ENCODE data around the gene TNFAIP8L1. TPM values are rescaled to one million over a fixed set of nuclear protein-coding genes. Genes with fewer than 3 reads are reported as not detected.

Gene TNFAIP8L1
- total RNA-seq, 1 donor from 2014 or later = 4.2 TPM

GRCh38 chr19:4613254-4613751 is 26.0 kb upstream of the TNFAIP8L1 start:
- H3K9me3 Mint-ChIP-seq (ENCODE audit: low read depth) = peaks cover 3% of the 10 kb centered on the region
- no peak for DNase-seq (ENCODE audit: low spot score)
- H3K4me1 Mint-ChIP-seq (ENCODE audit: low read depth) = peaks cover 11% of the 10 kb centered on the region
- H3K27me3 Mint-ChIP-seq (ENCODE audit: low read depth) = peaks cover 21% of the 10 kb centered on the region
- no peaks in the 10 kb centered on the region for H3K36me3 Mint-ChIP-seq (ENCODE audit: low read depth)
- H3K27ac Mint-ChIP-seq (ENCODE audit: unreplicated experiment) = no peak overlapping the region
- TF ChIP-seq CTCF (IDR thresholded peaks at IDR 0.05) = no peak
- H3K4me3 Mint-ChIP-seq (ENCODE audit: unreplicated experiment) = no peak overlapping the region

- H3K27me3 Mint-ChIP-seq (ENCODE audit: low read depth) = peaks cover 15% of the 10 kb centered on the region
- H3K4me3 Mint-ChIP-seq (ENCODE audit: unreplicated experiment) = no peak overlapping the region
- H3K9me3 Mint-ChIP-seq (ENCODE audit: low read depth) = peaks cover 3% of the 10 kb centered on the region
- no peaks in the 10 kb centered on the region for H3K4me1 Mint-ChIP-seq (ENCODE audit: low read depth)
- no peak overlapping the region for H3K27ac Mint-ChIP-seq (ENCODE audit: unreplicated experiment)
- no peak for DNase-seq (ENCODE audit: low spot score)
- no peak for TF ChIP-seq CTCF (IDR thresholded peaks at IDR 0.05)
- H3K36me3 Mint-ChIP-seq (ENCODE audit: low read depth) = no peaks in the 10 kb centered on the region
Observed at GRCh38 chr19:4618019-4618418, 21.3 kb upstream of the TNFAIP8L1 start.

- H3K36me3 Mint-ChIP-seq (ENCODE audit: low read depth) = no peaks in the 10 kb centered on the region
- DNase-seq (ENCODE audit: low spot score) = no peak
- H3K9me3 Mint-ChIP-seq (ENCODE audit: low read depth) = no peaks in the 10 kb centered on the region
- no peak overlapping the region for H3K27ac Mint-ChIP-seq (ENCODE audit: unreplicated experiment)
- H3K4me3 Mint-ChIP-seq (ENCODE audit: unreplicated experiment) = no peak overlapping the region
- H3K4me1 Mint-ChIP-seq (ENCODE audit: low read depth) = no peaks in the 10 kb centered on the region
- H3K27me3 Mint-ChIP-seq (ENCODE audit: low read depth) = peaks cover 15% of the 10 kb centered on the region
- TF ChIP-seq CTCF (IDR thresholded peaks at IDR 0.05) = no peak
Observed at GRCh38 chr19:4619668-4620294, 19.5 kb upstream of the TNFAIP8L1 start.

GRCh38 chr19:4620675-4621074 is 18.6 kb upstream of the TNFAIP8L1 start:
- Mint-ChIP-seq H3K27me3 (ENCODE audit: low read depth) (peaks cover 15% of the 10 kb centered on the region), H3K4me3 (ENCODE audit: unreplicated experiment) (no peak overlapping the region)

More at GRCh38 chr19:4620675-4621074, 18.6 kb upstream of the TNFAIP8L1 start:
- TF ChIP-seq CTCF (IDR thresholded peaks at IDR 0.05) = no peak
- DNase-seq (ENCODE audit: low spot score) = no peak
- H3K9me3 Mint-ChIP-seq (ENCODE audit: low read depth) = no peaks in the 10 kb centered on the region
- no peaks in the 10 kb centered on the region for H3K36me3 Mint-ChIP-seq (ENCODE audit: low read depth)
- no peak overlapping the region for H3K27ac Mint-ChIP-seq (ENCODE audit: unreplicated experiment)
- H3K4me1 Mint-ChIP-seq (ENCODE audit: low read depth) = no peaks in the 10 kb centered on the region

All from chondrocyte (in vitro differentiated cells).